HepG2 (cell line): Measurements from ENCODE around the gene GLO1. TPM values are rescaled to one million over a fixed set of nuclear protein-coding genes. Genes with fewer than 3 reads are reported as not detected.

Source experiments
- ATAC-seq: fragments of 200-7000 bp; cut with Tn5 transposase; 3 replicates; pipeline ENCODE4 v1.9.1; 2020; ENCODE audit warnings: mild to moderate bottlenecking, moderate library complexity
- BruUV-seq: library from RNA; stranded (reverse); fragments of 400-500 nt; replicated peaks from 2 replicates; lab custom pipeline; 2021; lab: Mats Ljungman, UMichigan
- CTCF ChIA-PET: fragments of 300-600 bp; formaldehyde crosslinking; extraction: SDS; loops from one replicate; lab custom pipeline; 2021; ENCODE audit warnings: low total read pairs, inconsistent platforms, low intra/inter-chr PET ratio; lab: Yijun Ruan, JAX
- POLR2A ChIA-PET: fragments of 350-600 bp; sonication (Branson Sonifier 250); formaldehyde crosslinking; loops from one replicate; lab custom pipeline; 2020; ENCODE audit warnings: antibody characterized with exemption, inconsistent platforms; lab: Yijun Ruan, JAX
- DNase-seq: peaks from one replicate; pipeline ENCODE4 v3.0.0-alpha.2; 2015; ENCODE audit warnings: low spot score
- FAIRE-seq: peaks from 3 replicates; lab custom pipeline; 2011; peaks lifted over from hg19 to GRCh38; lab: Jason Lieb, UNC
- H2AFZ ChIP-seq: one replicate; pipeline ENCODE4 v1.6.1; 2011; ENCODE audit warnings: low read length, inconsistent platforms
- H3K27ac ChIP-seq: fragments of 300-600 bp; 3 replicates; pipeline ENCODE4 v1.8.0; 2011; ENCODE audit warnings: mixed run types, mild to moderate bottlenecking, mixed read lengths, low read length, inconsistent platforms; ENCODE audit not compliant: insufficient read depth; ENCODE audit errors: extremely low read length
- H3K27me3 ChIP-seq, 2 experiments: fragments of 200-600 bp in 1 of 2; 2 replicates in 1 of 2; 3 replicates in 1 of 2; pipeline versions ENCODE4 v1.6.0 to v1.8.0; 2011; ENCODE audit warnings: low read length in 2 of 2, mild to moderate bottlenecking in 2 of 2, moderate library complexity in 2 of 2, inconsistent platforms in 1 of 2; ENCODE audit not compliant: insufficient read depth in 2 of 2, control insufficient read depth in 1 of 2
- H3K36me3 ChIP-seq, 2 experiments: fragments of 200-600 bp in 1 of 2; replicated peaks in 1 of 2; 2 replicates in 1 of 2; 3 replicates in 1 of 2; pipeline versions ENCODE4 v1.5.1 to v1.8.0; 2011; ENCODE audit warnings: low read length in 2 of 2, inconsistent platforms in 1 of 2; ENCODE audit not compliant: insufficient read depth in 2 of 2, control insufficient read depth in 1 of 2
- H3K4me1 ChIP-seq: 2 replicates; pipeline ENCODE4 v1.5.1; 2012; ENCODE audit warnings: low read length, inconsistent platforms; ENCODE audit not compliant: insufficient read depth
- H3K4me2 ChIP-seq: 2 replicates; pipeline ENCODE4 v1.6.0; 2011; ENCODE audit warnings: low read depth, low read length, inconsistent platforms
- H3K4me3 ChIP-seq, 3 experiments: fragments of 200-600 bp in 1 of 3; sonication (generic), shearing (Covaris generic) in 1 of 3; replicated peaks in 1 of 3; 2 replicates each; pipeline ENCODE4 v1.5.1; 2011 to 2016; ENCODE audit warnings: low read length in 3 of 3, inconsistent platforms in 2 of 3, low read depth in 2 of 3, mild to moderate bottlenecking in 2 of 3, control low read depth in 1 of 3, mixed read lengths in 1 of 3; ENCODE audit not compliant: insufficient read depth in 1 of 3
- H3K79me2 ChIP-seq: one replicate; pipeline ENCODE4 v1.6.1; 2011; ENCODE audit warnings: low read length, inconsistent platforms; ENCODE audit not compliant: insufficient read depth
- H3K9ac ChIP-seq: 2 replicates; pipeline ENCODE4 v1.6.0; 2011; ENCODE audit warnings: mild to moderate bottlenecking, low read depth, low read length, inconsistent platforms; ENCODE audit not compliant: insufficient read depth
- H3K9me3 ChIP-seq: 2 replicates; pipeline ENCODE4 v1.5.1; 2012; ENCODE audit warnings: mild to moderate bottlenecking, low read length
- H4K20me1 ChIP-seq: 2 replicates; pipeline ENCODE4 v1.6.0; 2011; ENCODE audit warnings: inconsistent platforms, mild to moderate bottlenecking, low read length, moderate library complexity; ENCODE audit not compliant: insufficient read depth
- BRF2 ChIP-seq: sonication (generic); formaldehyde crosslinking; IDR thresholded peaks from 2 replicates; pipeline ENCODE4 v1.8.1; 2022; ENCODE audit warnings: mild to moderate bottlenecking, missing genetic modification reagents
- HNF1B ChIP-seq: sonication (generic); formaldehyde crosslinking; IDR thresholded peaks from 2 replicates; pipeline ENCODE4 v1.5.1; 2020; ENCODE audit warnings: mild to moderate bottlenecking, moderate library complexity, missing genetic modification reagents
- KLF11 ChIP-seq: IDR thresholded peaks from 2 replicates; pipeline ENCODE4 v1.6.1; 2016; ENCODE audit warnings: missing compliant biosample characterization
- LBX2 ChIP-seq: sonication (generic); formaldehyde crosslinking; IDR thresholded peaks from 2 replicates; pipeline ENCODE4 v1.5.0; 2020; ENCODE audit warnings: missing genetic modification reagents, mild to moderate bottlenecking, borderline replicate concordance
- MTERF4 ChIP-seq: sonication (generic); formaldehyde crosslinking; IDR thresholded peaks from 2 replicates; pipeline ENCODE4 v1.8.0; 2023; ENCODE audit warnings: mild to moderate bottlenecking, missing genetic modification reagents
- NCOA5 ChIP-seq: sonication (generic); formaldehyde crosslinking; IDR thresholded peaks from 2 replicates; pipeline ENCODE4 v1.4.0; 2020; ENCODE audit warnings: missing genetic modification reagents
- SMAD9 ChIP-seq: sonication (generic); formaldehyde crosslinking; IDR thresholded peaks from 2 replicates; pipeline ENCODE4 v1.5.1; 2020; ENCODE audit warnings: mild to moderate bottlenecking, missing genetic modification reagents
- ZBTB37 ChIP-seq: sonication (generic); formaldehyde crosslinking; IDR thresholded peaks from 2 replicates; pipeline ENCODE4 v1.4.0; 2020; ENCODE audit warnings: mild to moderate bottlenecking, missing genetic modification reagents
- ZMAT5 ChIP-seq: sonication (generic); formaldehyde crosslinking; IDR thresholded peaks from 2 replicates; pipeline ENCODE4 v1.5.0; 2020; ENCODE audit warnings: mild to moderate bottlenecking, low read depth, missing genetic modification reagents, borderline replicate concordance
- ZNF296 ChIP-seq: sonication (generic); formaldehyde crosslinking; conservative IDR thresholded peaks from 2 replicates; pipeline ENCODE4 v1.5.0; 2020; ENCODE audit warnings: mild to moderate bottlenecking, missing genetic modification reagents
- ZNF576 ChIP-seq: sonication (generic); formaldehyde crosslinking; IDR thresholded peaks from 2 replicates; pipeline ENCODE4 v1.4.0; 2020; ENCODE audit warnings: mild to moderate bottlenecking, missing genetic modification reagents
- ZNF704 ChIP-seq: sonication (generic); formaldehyde crosslinking; IDR thresholded peaks from 2 replicates; pipeline ENCODE4 v1.8.1; 2023; ENCODE audit warnings: mild to moderate bottlenecking, inconsistent platforms, moderate library complexity, missing genetic modification reagents, borderline replicate concordance
- WGBS: methylation state at CpG from one replicate; pipeline ENCODE4 v1.1.6; 2017; ENCODE audit warnings: low lambda C conversion rate; 5-methylcytosine and 5-hydroxymethylcytosine counted together
- in situ Hi-C: cut with HindIII; loops from 2 replicates; pipeline ENCODE4 v1.10.0; 2017; ENCODE audit warnings: low pct_unique_long_range_greater_than_20kb; ENCODE audit not compliant: extremely low pct_ligation_motif_present
- intact Hi-C: fragments of 100-400 bp; cut with micrococcal nuclease; formaldehyde crosslinking; loops from one replicate; pipeline ENCODE4 v1.10.0; 2022; ENCODE audit not compliant: unreplicated experiment
- polyA plus RNA-seq, 8 experiments: library from polyadenylated mRNA; depleted of rRNA in 3 of 8; stranded (reverse) in 7 of 8; unstranded in 1 of 8; fragments of >200 nt; fragmentation: Illumina TruSeq in 4 of 8; extraction: Trizol in 4 of 8; gene quantifications; 2 replicates each; pipeline versions ENCODE4 v1.2.1 to v1.2.3, GENCODE V29; 2011 to 2016; ENCODE audit warnings: low read depth in 4 of 8, missing spikeins in 1 of 8, mixed read lengths in 1 of 8; ENCODE audit not compliant: insufficient read depth in 1 of 8
- total RNA-seq, 5 experiments: library from RNA; depleted of rRNA; stranded (reverse); fragments of >200 nt; fragmentation: Illumina TruSeq; extraction: Trizol; gene quantifications; 2 replicates each; pipeline ENCODE4 v1.2.3, GENCODE V29; 2016; ENCODE audit warnings: low read depth in 1 of 5

GLO1 gene
- total and polyA plus RNA-seq, 2 of the 13 experiments (the other 11 are each of a cell fraction or from before 2014, with no cell fraction given), result 77.1 to 177 TPM

- POLR2A ChIA-PET, result interaction anchor here (0.6 to 2.3 kb wide), 3 partner anchors 61 to 821 kb away, joined by 3 to 6 read pairs (median 3); partner anchors contain the start of gene GLO1
- peaks cover 27% of the 10 kb centered on the region for H3K4me1 ChIP-seq
- peak within 1 kb of the TSS; percentile 59 for H3K27ac ChIP-seq
- in situ Hi-C loops (no loop called here), intact Hi-C loops (loop anchor here (5.0 kb wide), 1 partner anchor 398 kb away; no protein-coding TSS in a partner anchor)
- H4K20me1 ChIP-seq, result no peaks in the 10 kb centered on the region
- H3K9me3 ChIP-seq, result no peaks in the 10 kb centered on the region
- H3K79me2 ChIP-seq, result no peaks in the 10 kb centered on the region
- BruUV-seq, result no TSS peak
- no peaks in the 10 kb centered on the region for H3K36me3 ChIP-seq
- peak within 1 kb of the TSS; percentile 86 for H3K4me2 ChIP-seq
- FAIRE-seq (no peak), DNase-seq (peak; percentile 45), ATAC-seq (peak; percentile 90)
- H3K9ac ChIP-seq, result peak within 1 kb of the TSS; percentile 76
- peak within 1 kb of the TSS; percentile 89 for H2AFZ ChIP-seq
- no peaks in the 10 kb centered on the region for H3K27me3 ChIP-seq
- under 1% methylated on average over 44 of the region's 82 CpGs for WGBS
- peak within 1 kb of the TSS; percentile 86 to 96 (median 95) for H3K4me3 ChIP-seq
- CTCF ChIA-PET, result no interaction called here
- no peak for TF ChIP-seq ZNF704 (CRISPR knock-in tag)
- no peak for TF ChIP-seq SMAD9 (CRISPR knock-in tag)
- peak; percentile 24; the same call in 1 of the 2 replicates for TF ChIP-seq ZBTB37
- TF ChIP-seq ZMAT5 (CRISPR knock-in tag), result no peak
- no peak for TF ChIP-seq NCOA5 (CRISPR knock-in tag)
- no peak for TF ChIP-seq ZNF576 (CRISPR knock-in tag)
- peak; percentile 30; the same call in 1 of the 2 replicates for TF ChIP-seq MTERF4 (CRISPR knock-in tag)
- no peak; the same call in 1 of the 2 replicates for TF ChIP-seq LBX2 (CRISPR knock-in tag)
- peak; percentile 60; the same call in 1 of the 2 replicates for TF ChIP-seq HNF1B (CRISPR knock-in tag)
- 0 out of 2 replicates have a peak, but pooled peaks have one; percentile 74 for TF ChIP-seq BRF2
- no peak for TF ChIP-seq ZNF296 (CRISPR knock-in tag)
- TF ChIP-seq KLF11 (CRISPR knock-in tag), result no peak
These were observed 63.3 kb downstream of the GLO1 start, which contains the start of gene BTBD9 for GRCh38 chr6:38639498-38640215. Gene BTBD9, minus strand, starts transcription at chr6:38639929.
